SIG-M5 (cell line): ENCODE data around the gene SLC1A5.

Experiments used
- DNase-seq: peaks from one replicate; lab custom pipeline; 2025; lab: John Stamatoyannopoulos, UW

The SLC1A5 gene

DNA sequence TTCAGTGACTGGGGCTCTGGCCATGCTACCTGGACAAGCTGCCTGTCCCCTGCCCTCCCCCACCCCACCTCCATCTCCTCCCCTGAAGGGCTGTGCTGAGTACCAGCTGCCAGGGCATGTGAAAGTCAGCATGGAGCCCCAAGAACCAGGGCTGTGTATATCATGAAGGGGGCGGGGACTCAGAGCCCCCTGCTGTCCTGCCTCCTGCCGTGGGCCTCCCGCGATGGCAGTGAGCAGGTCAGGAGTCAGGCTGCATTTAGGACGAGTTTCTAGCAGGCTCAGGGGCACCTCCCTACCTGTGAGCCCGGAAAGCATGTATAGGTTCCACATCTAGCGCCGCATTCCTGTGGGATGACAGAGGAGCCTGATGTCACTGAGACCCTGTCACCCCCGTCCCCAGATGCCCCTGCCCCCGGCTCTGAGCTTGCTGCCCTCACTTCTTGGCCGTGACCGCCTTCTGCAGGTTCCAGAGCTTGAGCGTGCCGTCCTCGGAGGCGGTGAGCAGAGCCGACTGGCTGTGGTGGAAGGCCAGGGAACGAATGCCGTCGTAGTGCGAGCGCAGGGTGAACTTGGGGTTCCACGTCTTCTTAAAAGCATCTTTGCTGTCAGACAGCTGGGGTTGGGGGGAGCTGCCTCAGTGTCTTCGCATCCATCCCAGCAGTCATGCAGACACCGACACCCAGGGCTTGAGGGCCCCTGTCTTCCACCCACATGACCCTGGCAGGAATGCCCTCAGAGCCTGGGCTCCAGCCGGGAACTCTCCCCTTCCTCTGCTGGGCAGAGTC is 63.2 kb downstream of the SLC1A5 start:
- DNase-seq = no peak
